Measurements from ENCODE around the gene TBL1Y. TPM values are rescaled to one million over a fixed set of nuclear protein-coding genes. Genes with fewer than 3 reads are reported as not detected.
"Not testable (repeated sequence)": the region's sequence is repeated elsewhere in the genome, so short reads cannot be mapped to it uniquely, and the experiment has no call there.

Gene TBL1Y
- total RNA-seq (ENCODE audit: low replicate concordance) = not detected in 2 replicates

DNA sequence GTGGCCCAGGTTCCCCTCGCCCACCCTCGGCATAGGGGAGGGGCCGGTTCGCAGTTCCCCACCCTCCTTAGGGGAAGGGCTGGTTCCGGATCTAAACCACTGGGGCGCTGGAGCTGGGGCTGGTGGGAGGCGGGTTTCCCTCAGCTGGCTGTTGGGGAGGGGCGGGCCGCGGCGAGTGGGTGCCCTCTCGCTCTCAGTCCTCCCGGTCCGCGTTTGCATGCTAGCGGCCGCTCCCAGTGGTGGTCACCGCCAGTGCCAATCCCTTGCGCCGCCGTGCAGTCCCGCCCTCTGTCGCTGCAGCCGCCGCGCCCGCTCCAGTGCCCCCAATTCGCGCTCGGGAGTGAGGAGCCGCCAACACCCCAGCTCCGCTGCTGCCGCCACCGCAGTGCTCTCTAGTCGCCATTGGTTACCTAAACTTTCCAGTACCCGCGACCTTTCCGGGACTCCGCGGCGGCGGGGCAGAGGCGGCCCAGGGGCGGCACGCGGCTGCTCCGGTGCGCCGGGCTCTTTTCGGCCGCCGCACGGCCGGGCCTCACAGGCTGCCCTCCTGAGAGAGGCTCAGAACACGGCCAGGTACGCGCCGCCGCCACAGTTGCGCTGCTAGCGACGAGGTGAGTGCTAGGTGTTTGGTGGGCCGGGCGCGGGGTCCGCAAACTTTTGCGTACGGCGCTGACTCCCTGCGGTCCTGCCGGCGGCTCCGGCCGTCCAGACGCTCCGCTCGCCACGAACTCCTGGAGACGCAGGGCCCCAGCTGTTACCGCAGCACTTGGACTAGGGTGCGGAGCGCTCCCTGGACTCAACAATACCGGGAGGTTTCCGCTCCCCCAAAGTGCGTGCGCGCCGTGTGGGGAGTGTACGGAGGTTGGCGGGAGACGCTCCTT is at the start of gene TBL1Y:
Gene TBL1Y, plus strand, starts transcription at position 326 of the 881 bp plus-strand sequence. CDS start 114,388 bp downstream, outside the sequence.
- TF ChIP-seq CTCF (IDR thresholded peaks at IDR 0.05; ENCODE audit: insufficient read depth, low read length) = no peak
- no peak within 1 kb of the TSS for H3K4me3 ChIP-seq (ENCODE audit: low read depth, low read length)
- no peak for DNase-seq (ENCODE audit: low read depth)

- no peak for TF ChIP-seq CTCF (IDR thresholded peaks at IDR 0.05; ENCODE audit: insufficient read depth, low read length)
- no peak for DNase-seq (ENCODE audit: low read depth)
- H3K4me3 ChIP-seq (ENCODE audit: low read depth, low read length) = no peak overlapping the region
These were observed 16.0 kb upstream of the TBL1Y start for GRCh38 chrY:6894496-6894895.

GRCh38 chrY:6895236-6895635 is 15.3 kb upstream of the TBL1Y start:
- TF ChIP-seq CTCF (IDR thresholded peaks at IDR 0.05; ENCODE audit: insufficient read depth, low read length) = no peak
- no peak overlapping the region for H3K4me3 ChIP-seq (ENCODE audit: low read depth, low read length)
- DNase-seq (ENCODE audit: low read depth) = no peak

- H3K4me3 ChIP-seq (ENCODE audit: low read depth, low read length); DNase-seq (ENCODE audit: low read depth): not testable (repeated sequence)
These were observed 8.4 kb upstream of the TBL1Y start for GRCh38 chrY:6902116-6902515.

GRCh38 chrY:6907591-6907990 is 2.9 kb upstream of the TBL1Y start:
- DNase-seq (ENCODE audit: low read depth) = no peak
- no peak for TF ChIP-seq CTCF (IDR thresholded peaks at IDR 0.05; ENCODE audit: insufficient read depth, low read length)
- H3K4me3 ChIP-seq (ENCODE audit: low read depth, low read length) = no peak overlapping the region

DNA sequence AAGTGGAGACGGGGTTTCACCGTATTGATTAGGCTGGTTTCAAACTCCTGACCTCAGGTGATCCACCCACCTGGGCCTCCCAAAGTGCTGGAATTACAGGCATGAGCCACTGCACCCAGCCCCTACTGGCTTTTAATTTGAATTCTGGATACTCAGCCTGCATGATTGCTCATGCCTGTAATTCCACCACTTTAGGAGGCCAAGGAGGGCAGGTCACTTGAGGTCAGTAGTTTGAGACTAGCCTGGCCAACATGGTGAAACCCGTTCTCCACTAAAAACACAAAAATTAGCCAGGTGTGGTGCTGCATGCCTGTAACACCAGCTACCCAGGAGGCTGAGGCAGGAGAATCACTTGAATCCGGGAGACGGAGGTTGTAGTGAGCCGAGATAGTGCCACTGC is 2.5 kb upstream of the TBL1Y start:
- H3K4me3 ChIP-seq (ENCODE audit: low read depth, low read length); DNase-seq (ENCODE audit: low read depth): not testable (repeated sequence)

DNA sequence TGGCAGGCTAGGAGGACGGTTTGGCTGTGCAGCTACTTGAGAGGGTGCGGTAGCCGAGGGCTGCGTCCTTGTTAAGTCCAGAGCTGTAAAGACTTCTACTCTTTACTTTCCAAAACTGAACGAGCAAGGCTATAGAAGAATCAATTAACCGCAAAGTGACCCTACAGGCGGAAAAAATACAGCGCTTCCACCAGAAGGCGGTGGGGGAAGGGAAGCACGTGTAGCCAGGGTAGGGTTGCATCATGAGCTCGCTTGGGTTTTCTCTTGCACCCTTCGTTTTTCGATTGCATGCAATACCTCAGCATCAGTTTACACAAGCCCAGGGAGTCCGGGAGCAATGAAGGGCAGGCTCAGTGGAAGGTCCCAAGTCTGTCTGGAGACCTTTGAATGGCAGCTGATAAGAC is 1.4 kb upstream of the TBL1Y start:
- no peak overlapping the region for H3K4me3 ChIP-seq (ENCODE audit: low read depth, low read length)
- TF ChIP-seq CTCF (IDR thresholded peaks at IDR 0.05; ENCODE audit: insufficient read depth, low read length) = no peak
- no peak for DNase-seq (ENCODE audit: low read depth)

DNA sequence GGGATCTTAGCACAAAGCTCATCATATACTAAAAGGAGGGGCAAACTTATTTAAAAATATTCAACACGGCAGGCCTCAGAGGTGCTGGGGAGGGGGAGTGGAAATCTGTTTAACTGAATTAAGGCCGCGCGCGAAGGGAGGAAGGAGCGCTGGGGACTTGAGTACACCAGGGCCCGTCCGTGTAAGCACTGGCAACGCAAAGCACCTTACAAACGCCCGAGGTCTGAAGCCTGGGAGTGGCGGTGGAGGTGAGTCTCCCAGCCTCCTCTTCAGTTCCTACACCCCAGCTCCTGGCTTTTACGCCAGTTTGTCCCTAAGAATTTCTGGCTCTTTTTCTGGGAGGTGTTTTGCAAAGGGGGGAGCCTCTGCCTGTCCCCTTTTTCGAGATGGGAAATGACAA is 641 bp upstream of the TBL1Y start:
- no peak for DNase-seq (ENCODE audit: low read depth)
- no peak overlapping the region for H3K4me3 ChIP-seq (ENCODE audit: low read depth, low read length)
- no peak for TF ChIP-seq CTCF (IDR thresholded peaks at IDR 0.05; ENCODE audit: insufficient read depth, low read length)
